Skin of body (tissue), 2 donors: Measurements from ENCODE around the gene AHNAK2. TPM values are rescaled to one million over a fixed set of nuclear protein-coding genes. Genes with fewer than 3 reads are reported as not detected.

ENCODE experiments used
- DNase-seq: peaks from one replicate; lab custom pipeline; 2025; lab: John Stamatoyannopoulos, UW
- total RNA-seq: library from RNA; depleted of rRNA; stranded (reverse); fragments of >200 nt; gene quantifications from one replicate; pipeline ENCODE4 v1.2.3, GENCODE V29; 2014

Gene AHNAK2
- total RNA-seq, 1 donor from 2014 or later: 52.0 TPM

GRCh38 chr14:104986487-104987164 is 8.5 kb upstream of the AHNAK2 start:
- no peak for DNase-seq

GRCh38 chr14:104985675-104986486 is 7.7 kb upstream of the AHNAK2 start, which contains the start of gene CLBA1:
Gene CLBA1 (plus strand): TSS chr14:104985788. CDS start chr14:104986432, 644 bp downstream.
- DNase-seq: peak; percentile 88

- DNase-seq: no peak
Observed at GRCh38 chr14:104984056-104984894, 6.1 kb upstream of the AHNAK2 start.

GRCh38 chr14:104983231-104983721 is 5.1 kb upstream of the AHNAK2 start:
- no peak for DNase-seq

- DNase-seq: no peak
Observed at GRCh38 chr14:104982548-104983230, 4.5 kb upstream of the AHNAK2 start.

GRCh38 chr14:104981699-104982541 is 3.7 kb upstream of the AHNAK2 start:
- DNase-seq: no peak

- no peak for DNase-seq
Observed at GRCh38 chr14:104980611-104981531, 2.7 kb upstream of the AHNAK2 start.

- DNase-seq: no peak
Observed at GRCh38 chr14:104979758-104980610, 1.8 kb upstream of the AHNAK2 start.

- no peak for DNase-seq
Observed at GRCh38 chr14:104978746-104979691, 845 bp upstream of the AHNAK2 start.

- no peak for DNase-seq
Observed at GRCh38 chr14:104977008-104977680, 1.0 kb downstream of the AHNAK2 start.

- DNase-seq: no peak
Observed at GRCh38 chr14:104976198-104977007, 1.8 kb downstream of the AHNAK2 start.

GRCh38 chr14:104975481-104976197 is 2.5 kb downstream of the AHNAK2 start:
- no peak for DNase-seq

- DNase-seq: no peak
Observed at GRCh38 chr14:104974665-104975390, 3.3 kb downstream of the AHNAK2 start.

GRCh38 chr14:104974146-104974541 is 4.0 kb downstream of the AHNAK2 start:
- DNase-seq: no peak
